CD4-positive, alpha-beta T cell treated with Interleukin-15 for 1 hour (primary cell): ENCODE data around the gene ZFYVE26.
"Not testable (repeated sequence)": the region's sequence is repeated elsewhere in the genome, so short reads cannot be mapped to it uniquely, and the experiment has no call there.

Experiments used
- DNase-seq: peaks from one replicate; pipeline ENCODE4 v3.0.0-alpha.2; 2020

Gene ZFYVE26

DNA sequence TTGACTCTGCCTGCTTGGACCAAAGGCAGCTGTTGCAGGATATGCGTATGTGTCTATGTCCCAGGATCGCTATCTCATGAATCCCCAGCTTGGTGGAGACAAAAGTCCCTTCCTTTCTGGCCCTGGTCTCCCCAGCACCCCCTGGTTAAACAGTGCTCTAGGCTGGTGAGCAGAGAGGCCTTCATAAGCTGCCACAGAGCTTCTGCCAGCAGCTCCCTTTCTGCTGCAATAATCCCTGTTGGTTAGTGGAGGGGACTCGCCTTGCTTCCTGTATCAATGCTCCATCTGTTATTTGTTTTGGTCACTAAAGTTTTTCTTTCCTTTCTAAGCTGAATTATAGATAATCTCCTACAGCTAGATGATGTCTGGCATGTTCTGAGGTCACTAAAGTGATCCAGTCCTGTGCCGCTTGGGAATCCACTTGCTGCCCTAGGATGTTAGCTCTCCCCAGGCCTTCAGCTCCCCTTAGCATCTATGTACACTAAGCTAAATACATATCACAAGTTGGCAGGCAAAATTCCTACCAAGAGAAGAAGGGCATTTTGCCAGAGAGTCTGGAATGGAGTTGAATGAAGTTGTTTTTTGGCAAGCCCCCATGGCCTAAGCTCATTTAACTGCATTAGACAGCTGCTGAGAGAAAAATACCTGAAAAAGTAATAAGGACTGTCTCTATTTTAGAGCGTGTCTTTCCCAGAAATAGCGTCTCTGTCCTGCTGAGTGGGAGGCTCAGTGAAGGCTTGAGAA, 66.9 kb downstream of the ZFYVE26 start:
- DNase-seq, result no peak

DNA sequence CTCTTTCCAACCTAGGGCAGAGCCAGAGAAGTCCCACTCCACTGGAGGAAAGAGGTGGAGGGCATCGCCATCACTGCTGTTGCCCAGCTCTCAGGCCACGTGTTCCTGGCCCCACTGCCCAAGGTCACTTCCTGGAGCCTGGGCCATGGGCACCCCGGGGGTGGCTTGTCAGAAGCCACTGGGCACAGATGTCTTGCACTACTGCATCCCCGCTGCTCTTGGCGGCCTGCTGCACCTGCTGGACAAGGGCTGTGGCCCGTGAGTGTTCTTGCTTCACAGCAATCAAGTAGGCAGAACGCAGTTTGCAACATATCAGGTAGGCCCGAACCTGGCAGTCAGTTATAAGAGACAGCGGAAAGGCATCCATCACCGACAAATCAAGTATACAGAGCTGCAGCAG, 68.1 kb downstream of the ZFYVE26 start:
- no peak for DNase-seq

DNA sequence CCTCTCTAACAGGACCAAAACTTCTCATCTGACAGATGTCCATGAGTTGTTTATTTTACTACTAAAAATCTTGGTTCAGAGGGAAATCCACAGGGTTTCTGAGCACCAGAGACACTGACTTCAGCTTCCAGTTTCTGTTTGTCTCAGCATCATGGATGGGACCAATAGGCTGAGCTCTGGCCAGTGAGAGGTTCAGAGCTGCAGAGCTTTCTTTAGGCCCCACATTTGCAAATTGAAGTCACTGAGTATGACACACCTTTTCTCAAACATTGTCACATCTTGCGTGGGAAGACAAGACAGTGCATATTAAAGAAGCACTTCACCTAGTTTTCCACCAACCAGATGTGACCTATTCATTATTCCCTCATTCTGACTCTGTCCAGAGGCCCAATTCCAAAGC, 69.5 kb downstream of the ZFYVE26 start:
- no peak for DNase-seq

DNA sequence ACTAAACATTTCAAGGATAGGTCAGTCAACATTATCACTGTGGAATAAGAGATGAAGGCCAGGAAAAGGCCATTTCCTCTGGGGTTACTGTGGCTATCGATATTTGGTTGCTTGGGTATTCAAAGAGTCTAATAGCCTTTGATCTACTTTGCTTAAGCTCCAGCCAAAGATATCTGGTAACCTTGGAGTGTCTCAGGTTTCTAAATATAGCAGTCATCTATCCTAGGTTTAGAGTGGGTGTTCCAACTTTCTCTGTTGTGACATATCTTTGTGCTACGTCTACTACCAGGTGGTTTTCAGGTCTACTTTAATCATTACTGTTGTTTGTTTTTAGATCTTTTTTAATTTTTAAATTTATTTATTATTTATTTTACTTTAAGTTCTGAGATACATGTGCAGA, 72.3 kb downstream of the ZFYVE26 start:
- no peak for DNase-seq

GRCh38 chr14:67738740-67739504, 77.5 kb downstream of the ZFYVE26 start:
- DNase-seq, result no peak

DNA sequence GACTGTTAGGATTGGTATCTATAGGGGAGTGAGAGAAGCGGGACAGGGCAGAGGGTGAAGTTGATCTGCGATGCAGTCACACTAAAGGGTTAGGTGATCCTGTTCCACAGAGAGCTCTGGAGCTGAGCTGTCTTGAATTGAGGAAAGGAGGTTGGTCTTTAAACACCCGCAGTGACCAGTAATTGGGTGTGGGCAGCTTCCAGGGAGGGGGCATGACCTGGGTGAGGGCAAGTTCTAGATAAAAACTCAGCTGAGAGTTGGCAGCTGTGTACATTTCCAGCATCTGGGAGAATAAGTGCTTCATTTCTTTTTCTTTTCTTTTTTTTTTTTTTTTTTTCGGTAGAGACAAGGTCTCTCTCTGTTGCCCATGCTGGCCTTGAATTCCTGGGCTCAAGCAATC, 79.6 kb downstream of the ZFYVE26 start:
- DNase-seq, result no peak

GRCh38 chr14:67735336-67736147, 80.8 kb downstream of the ZFYVE26 start:
- no peak for DNase-seq

- no peak for DNase-seq
Measured at GRCh38 chr14:67734675-67735074, 81.7 kb downstream of the ZFYVE26 start.

GRCh38 chr14:67733616-67734015, 82.8 kb downstream of the ZFYVE26 start:
- DNase-seq, result no peak

GRCh38 chr14:67729072-67729885, 87.1 kb downstream of the ZFYVE26 start:
- no peak for DNase-seq

DNA sequence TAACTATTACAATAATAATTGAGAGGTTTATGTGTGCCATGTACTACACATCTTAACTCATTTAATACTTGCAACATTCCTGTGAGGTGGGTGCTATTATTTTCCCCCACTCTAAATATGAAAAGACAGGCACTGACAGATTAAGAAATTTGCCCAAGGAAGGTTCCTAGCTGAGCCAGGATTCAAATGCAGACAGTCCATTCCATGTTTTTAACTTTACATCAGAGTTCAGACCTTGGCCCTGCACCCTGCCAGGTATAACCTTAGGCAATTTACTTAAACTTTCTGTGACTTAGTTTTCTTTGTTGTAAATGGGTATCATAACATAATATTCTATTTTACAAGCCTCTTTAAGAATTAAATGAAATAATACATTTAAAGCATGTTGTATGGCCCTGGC, 88.1 kb downstream of the ZFYVE26 start:
- no peak for DNase-seq

- no peak for DNase-seq
Measured at GRCh38 chr14:67727361-67727760, 89.0 kb downstream of the ZFYVE26 start.

DNA sequence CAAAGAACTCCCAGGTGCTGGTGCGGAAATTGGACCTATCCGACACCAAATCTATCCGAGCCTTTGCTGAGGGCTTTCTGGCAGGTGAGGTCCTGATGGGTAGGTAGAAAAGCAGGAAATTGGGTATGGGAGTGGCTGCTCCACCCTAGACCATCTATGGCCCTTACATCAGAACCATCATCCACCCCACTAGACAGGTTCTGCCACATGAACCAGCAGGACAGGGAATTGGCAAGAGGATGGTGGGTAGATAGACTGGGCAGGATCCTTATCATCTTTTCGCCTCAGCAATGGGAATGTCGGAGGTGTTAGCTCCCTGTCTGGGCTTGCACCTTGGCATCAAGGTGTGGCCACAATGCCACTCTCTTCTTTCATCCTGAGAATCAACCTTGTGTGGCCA, 91.2 kb downstream of the ZFYVE26 start:
- no peak for DNase-seq

DNA sequence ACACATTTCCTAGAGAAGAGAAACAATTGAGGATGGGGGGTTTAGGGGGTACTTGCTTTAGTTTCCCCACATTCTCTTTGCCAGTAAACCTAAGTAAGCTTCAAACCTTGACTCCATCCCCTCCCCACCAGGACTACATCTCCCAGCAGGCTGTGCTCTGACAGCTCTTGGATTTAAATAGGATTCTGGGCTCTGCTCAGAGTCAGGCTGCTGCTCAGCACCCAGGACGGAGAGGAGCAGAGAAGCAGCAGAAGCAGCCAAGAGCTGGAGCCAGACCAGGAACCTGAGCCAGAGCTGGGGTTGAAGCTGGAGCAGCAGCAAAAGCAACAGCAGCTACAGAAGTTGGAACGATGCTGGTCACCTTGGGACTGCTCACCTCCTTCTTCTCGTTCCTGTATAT, 94.1 kb downstream of the ZFYVE26 start:
- no peak for DNase-seq

GRCh38 chr14:67721875-67722274, 94.5 kb downstream of the ZFYVE26 start:
- no peak for DNase-seq

DNA sequence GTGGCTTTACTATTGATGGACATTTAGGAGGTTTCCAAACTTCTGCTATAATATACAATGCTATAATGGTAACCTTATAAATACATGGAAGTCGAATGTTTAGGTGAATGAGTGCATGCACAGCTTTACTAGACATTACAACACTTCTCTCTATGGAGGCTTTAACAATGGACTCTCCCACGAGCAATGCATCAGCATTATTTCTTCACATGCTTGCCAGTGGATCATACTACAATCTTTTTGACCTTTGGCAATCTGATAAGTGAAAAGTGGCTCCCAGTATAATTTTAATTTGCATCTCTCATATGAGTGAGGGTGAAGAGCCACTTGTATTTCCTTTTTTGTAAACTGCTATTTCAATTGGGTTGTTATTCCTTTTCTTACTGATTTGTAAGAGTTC, 96.5 kb downstream of the ZFYVE26 start:
- DNase-seq, result no peak

GRCh38 chr14:67719385-67719784, 97.0 kb downstream of the ZFYVE26 start:
- DNase-seq, result not testable (repeated sequence)

GRCh38 chr14:67718265-67718664, 98.1 kb downstream of the ZFYVE26 start:
- no peak for DNase-seq

- no peak for DNase-seq
Measured at GRCh38 chr14:67717048-67717447, 99.3 kb downstream of the ZFYVE26 start.

DNA sequence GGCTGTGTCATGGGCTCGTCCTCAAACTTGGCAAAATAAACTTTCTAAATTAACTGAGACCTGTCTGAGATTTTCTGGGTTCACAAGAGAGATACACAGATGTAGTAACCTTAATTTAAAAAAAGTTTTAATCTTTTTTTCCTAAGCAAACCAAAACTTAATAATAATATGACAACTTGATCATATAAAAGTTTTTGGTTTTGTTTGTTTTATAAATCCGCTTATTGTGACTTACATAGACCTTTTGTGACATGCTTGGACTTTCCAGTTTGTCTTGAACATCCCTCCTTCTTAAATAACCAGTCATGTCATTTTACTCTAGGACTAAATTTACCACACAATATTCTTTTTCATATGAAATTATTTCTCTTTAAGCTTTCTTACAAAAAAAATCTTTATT, 106.2 kb downstream of the ZFYVE26 start:
- no peak for DNase-seq

DNA sequence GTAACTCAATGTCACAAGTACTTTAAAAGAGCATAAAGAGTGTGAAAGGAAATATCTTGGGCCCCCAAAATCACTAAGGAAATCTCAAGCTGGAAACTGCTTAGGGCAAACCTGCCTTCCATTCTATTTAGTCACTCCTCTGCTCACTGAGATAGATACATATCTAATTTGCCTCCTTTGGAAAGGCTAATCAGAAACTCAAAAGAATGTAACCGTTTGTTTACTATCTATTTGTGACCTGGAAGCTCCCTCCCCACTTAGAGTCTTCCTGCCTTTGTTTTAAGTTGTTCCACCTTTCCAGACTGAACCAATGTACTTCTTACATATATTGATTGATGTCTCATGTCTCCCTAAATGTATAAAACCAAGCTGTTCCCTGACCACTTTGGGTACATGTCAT, 106.6 kb downstream of the ZFYVE26 start:
- not testable (repeated sequence) for DNase-seq

DNA sequence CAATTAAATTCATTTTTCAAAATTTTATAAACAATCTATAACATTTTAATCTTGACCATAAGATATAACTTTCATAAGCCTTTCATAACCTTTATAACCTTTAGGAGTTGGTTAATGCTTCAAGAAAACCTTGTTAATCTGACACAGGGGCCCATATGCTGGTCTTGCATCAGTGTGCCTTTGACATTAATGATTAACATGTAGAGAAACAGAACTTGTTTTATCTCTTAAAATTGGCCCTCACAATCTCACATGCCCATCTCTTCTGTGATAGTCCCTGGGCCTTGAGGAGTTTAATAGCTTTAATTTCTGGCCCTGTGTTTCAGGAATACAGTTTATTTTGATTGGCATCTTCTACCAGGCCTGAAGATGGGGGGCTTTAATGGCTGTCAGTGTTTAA, 107.0 kb downstream of the ZFYVE26 start:
- not testable (repeated sequence) for DNase-seq

GRCh38 chr14:67705211-67705610, 111.2 kb downstream of the ZFYVE26 start:
- no peak for DNase-seq
